GM11168 (cell line): ENCODE results near the gene ZIK1.

Experiments
- in situ Hi-C: fragments of 300-500 bp; cut with MboI; formaldehyde crosslinking; loops from one replicate; pipeline ENCODE4 v1.12.0; 2022; ENCODE audit warnings: low sequenced_read_pairs; ENCODE audit not compliant: unreplicated experiment

ZIK1 gene

GRCh38 chr19:57606931-57607330 lies 23.0 kb downstream of the ZIK1 start:
- in situ Hi-C loops, result no loop called here

- in situ Hi-C loops, result no loop called here
These were observed 27.2 kb downstream of the ZIK1 start for GRCh38 chr19:57611113-57611512.

GRCh38 chr19:57613941-57614743 lies 30.2 kb downstream of the ZIK1 start, which contains the start of gene ZNF134:
Gene ZNF134, plus strand, starts transcription at chr19:57614242. Its CDS starts 5,227 bp downstream, at chr19:57619469.
- in situ Hi-C loops, result no loop called here

GRCh38 chr19:57615346-57615745 lies 31.4 kb downstream of the ZIK1 start:
- in situ Hi-C loops, result no loop called here

- in situ Hi-C loops, result no loop called here
These were observed 36.9 kb downstream of the ZIK1 start for GRCh38 chr19:57620673-57621348.

DNA sequence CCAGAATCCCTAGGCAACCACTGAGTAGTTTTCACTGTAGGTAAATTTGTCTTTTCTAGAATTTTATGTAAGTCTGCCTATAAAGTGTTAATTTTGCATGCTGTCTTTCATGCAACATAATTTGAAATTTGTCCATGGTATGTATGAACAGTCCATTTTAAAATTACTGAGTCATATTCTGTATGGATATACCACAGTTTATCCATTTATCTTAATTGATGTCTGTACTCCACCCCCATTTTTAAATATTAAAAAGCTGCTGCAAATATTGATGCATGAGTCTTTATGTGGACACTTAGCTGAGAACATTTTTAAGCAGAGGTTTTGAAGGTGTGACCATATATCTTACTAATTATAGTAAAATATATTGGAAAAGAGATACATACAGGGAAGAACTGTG lies 39.1 kb downstream of the ZIK1 start:
- in situ Hi-C loops, result no loop called here

DNA sequence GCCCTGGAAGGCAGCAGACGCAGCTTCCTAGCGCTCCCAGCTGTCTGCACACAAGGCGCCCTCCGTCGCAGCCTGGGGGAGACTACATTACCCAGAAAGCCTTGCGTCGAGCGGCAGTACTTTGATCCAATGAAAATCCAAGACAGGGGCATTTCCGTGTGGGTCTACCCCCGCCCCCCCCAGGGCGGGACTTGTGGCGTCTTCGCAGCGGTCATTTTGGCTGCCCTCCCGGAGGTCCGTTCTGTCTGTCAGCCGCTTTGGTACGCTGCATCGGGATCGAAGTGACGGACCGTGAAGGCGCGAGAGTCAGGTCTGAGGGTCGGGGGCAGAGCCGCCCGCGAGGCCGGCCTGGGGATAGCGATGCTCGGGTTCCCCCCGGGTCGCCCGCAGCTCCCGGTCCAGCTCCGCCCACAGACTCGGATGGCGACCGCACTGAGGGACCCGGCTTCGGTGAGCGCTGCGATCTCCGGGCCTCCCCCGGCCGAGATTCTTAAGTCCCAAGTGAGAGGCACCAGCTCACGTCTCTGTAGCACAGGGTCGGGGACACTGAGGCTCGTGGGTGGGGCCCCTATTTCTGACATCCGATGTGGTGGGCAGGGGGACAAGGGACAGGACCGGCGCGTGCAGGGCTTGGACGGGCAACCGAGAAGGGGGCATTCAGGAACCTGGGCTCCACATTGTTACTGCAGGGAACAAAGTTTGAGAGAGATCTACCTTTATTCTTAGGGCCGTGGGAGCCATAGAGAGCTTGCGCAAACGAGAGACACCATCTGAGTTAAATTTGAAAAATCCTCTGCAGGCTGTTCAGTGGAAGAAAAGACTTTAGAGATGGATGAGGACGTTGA lies 49.3 kb downstream of the ZIK1 start, which contains the start of gene ZNF211:
TSS of gene ZNF211 (plus strand) at position 182 of the 845 bp plus-strand sequence. CDS start at position 361, 179 bp downstream.
- in situ Hi-C loops, result no loop called here

DNA sequence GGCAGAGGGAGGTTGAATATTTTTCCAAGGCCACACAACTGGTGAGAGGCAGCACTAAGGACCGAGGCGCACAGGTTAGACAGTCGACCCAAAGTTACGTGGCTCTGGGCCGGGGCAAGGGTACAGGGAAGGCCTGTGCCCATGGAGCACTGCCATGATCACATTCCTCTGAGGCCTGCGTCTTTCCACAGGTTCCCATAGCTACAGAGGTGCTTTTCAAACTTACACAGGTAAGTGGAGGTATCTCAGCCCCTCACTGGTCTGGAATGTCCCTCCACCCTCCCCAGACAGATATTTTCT lies 49.8 kb downstream of the ZIK1 start:
- in situ Hi-C loops, result no loop called here

DNA sequence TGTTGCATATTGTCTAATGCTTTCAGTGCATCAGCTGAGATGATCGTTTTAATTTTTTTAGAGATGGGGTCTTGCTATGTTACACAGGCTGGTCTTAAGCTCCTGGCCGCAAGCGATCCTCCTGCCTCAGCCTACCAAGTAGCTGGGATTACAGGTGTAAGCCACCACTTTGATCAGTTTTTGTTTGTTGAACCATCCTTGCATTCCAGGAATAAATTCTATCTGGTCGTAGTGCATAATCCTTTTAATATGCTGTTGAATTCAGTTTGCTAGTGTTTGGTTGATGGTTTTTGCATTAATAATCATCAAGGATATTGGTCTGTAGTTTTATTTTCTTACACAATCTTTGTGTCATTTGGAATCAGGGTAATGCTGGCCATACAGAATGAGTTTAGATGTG lies 53.4 kb downstream of the ZIK1 start:
- in situ Hi-C loops, result no loop called here

GRCh38 chr19:57641715-57642234 lies 57.8 kb downstream of the ZIK1 start:
- in situ Hi-C loops, result no loop called here

- in situ Hi-C loops, result no loop called here
These were observed 58.6 kb downstream of the ZIK1 start for GRCh38 chr19:57642396-57643046.
